HEK293 (cell line): ENCODE results near the gene KAT7.

Experiments
- BCL11A ChIP-seq: fragments of 450-650 bp; formaldehyde crosslinking; IDR thresholded peaks from 2 replicates; pipeline ENCODE4 v1.5.1; 2016; ENCODE audit warnings: low read depth, missing biosample characterization, missing genetic modification characterization
- CTCF ChIP-seq: fragments of 450-650 bp; formaldehyde crosslinking; IDR thresholded peaks from 2 replicates; pipeline ENCODE4 v1.5.1; 2016; ENCODE audit warnings: missing biosample characterization, missing genetic modification characterization
- PATZ1 ChIP-seq: fragments of 450-650 bp; formaldehyde crosslinking; IDR thresholded peaks from 2 replicates; pipeline ENCODE4 v1.5.1; 2016; ENCODE audit warnings: missing biosample characterization, missing genetic modification characterization
- TCF7L2 ChIP-seq: IDR thresholded peaks from 2 replicates; pipeline ENCODE4 v1.6.1; 2011; ENCODE audit warnings: low read depth, mild to moderate bottlenecking, inconsistent platforms, low read length, moderate library complexity, borderline replicate concordance
- ZBTB17 ChIP-seq: fragments of 450-650 bp; formaldehyde crosslinking; IDR thresholded peaks from 2 replicates; pipeline ENCODE4 v1.5.1; 2016; ENCODE audit warnings: missing biosample characterization, missing genetic modification characterization
- ZBTB21 ChIP-seq: fragments of 450-650 bp; formaldehyde crosslinking; IDR thresholded peaks from 2 replicates; pipeline ENCODE4 v1.5.1; 2017; ENCODE audit warnings: missing biosample characterization, missing genetic modification characterization
- ZEB2 ChIP-seq: fragments of 450-650 bp; formaldehyde crosslinking; IDR thresholded peaks from 2 replicates; pipeline ENCODE4 v1.5.1; 2016; ENCODE audit warnings: missing biosample characterization, missing genetic modification characterization
- ZNF121 ChIP-seq: fragments of 450-650 bp; formaldehyde crosslinking; IDR thresholded peaks from 2 replicates; pipeline ENCODE4 v1.5.1; 2016; ENCODE audit warnings: missing biosample characterization, missing genetic modification characterization
- ZNF350 ChIP-seq: fragments of 450-650 bp; formaldehyde crosslinking; IDR thresholded peaks from 2 replicates; pipeline ENCODE4 v1.5.0; 2017; ENCODE audit warnings: missing biosample characterization, mild to moderate bottlenecking, missing genetic modification characterization
- ZNF660 ChIP-seq: fragments of 450-650 bp; IDR thresholded peaks from 2 replicates; pipeline ENCODE4 v1.5.1; 2018; ENCODE audit warnings: missing biosample characterization, mild to moderate bottlenecking, missing genetic modification characterization

- TF ChIP-seq CTCF (tag by site-specific recombination) (no peak), PATZ1 (tag by site-specific recombination) (no peak), BCL11A (no peak), ZEB2 (tag by site-specific recombination) (no peak), ZBTB21 (tag by site-specific recombination) (no peak), TCF7L2 (no peak), ZBTB17 (tag by site-specific recombination) (no peak), ZNF350 (tag by site-specific recombination) (no peak), ZNF660 (tag by site-specific recombination) (no peak), ZNF121 (tag by site-specific recombination) (no peak)
Measured at GRCh38 chr17:49850772-49851386, 62.4 kb downstream of the KAT7 start.
